CD4-positive, alpha-beta memory T cell (primary cell): ENCODE data around the gene ZNRF3. TPM values are rescaled to one million over a fixed set of nuclear protein-coding genes. Genes with fewer than 3 reads are reported as not detected.
"Not testable (repeated sequence)": the region's sequence is repeated elsewhere in the genome, so short reads cannot be mapped to it uniquely, and the experiment has no call there.

Source experiments
- CTCF ChIA-PET: fragments of 350-600 bp; sonication (Branson Sonifier 250); formaldehyde crosslinking; loops from one replicate; lab custom pipeline; 2021; ENCODE audit warnings: inconsistent platforms; ENCODE audit not compliant: partially characterized antibody; lab: Charles Lee
- POLR2A ChIA-PET: fragments of 350-600 bp; sonication (Branson Sonifier 250); formaldehyde crosslinking; loops from one replicate; lab custom pipeline; 2021; ENCODE audit not compliant: partially characterized antibody; lab: Charles Lee
- DNase-seq, 5 donors: peaks; one replicate each; pipeline versions ENCODE4 v3.0.0 to v3.0.0-alpha.2; 2020 to 2022; ENCODE audit warnings: mixed read lengths in 1 of 5
- H3K27ac ChIP-seq: one replicate; pipeline ENCODE4 v1.7.0; 2013; ENCODE audit warnings: low read depth, low read length
- H3K27me3 ChIP-seq: 2 replicates; pipeline ENCODE4 v1.7.0; 2013; ENCODE audit warnings: mild to moderate bottlenecking, low read length, moderate library complexity; ENCODE audit not compliant: insufficient read depth
- H3K36me3 ChIP-seq: 2 replicates; pipeline ENCODE4 v1.7.0; 2013; ENCODE audit warnings: mild to moderate bottlenecking, low read length, moderate library complexity; ENCODE audit not compliant: insufficient read depth
- H3K4me1 ChIP-seq: 2 replicates; pipeline ENCODE4 v1.7.0; 2013; ENCODE audit warnings: mild to moderate bottlenecking, low read length, moderate library complexity; ENCODE audit not compliant: insufficient read depth
- H3K4me3 ChIP-seq, 2 donors: one replicate each; pipeline ENCODE4 v1.7.0; 2013; ENCODE audit warnings: low read length in 2 of 2, mild to moderate bottlenecking in 1 of 2
- H3K9me3 ChIP-seq, 2 donors: one replicate each; pipeline ENCODE4 v1.7.0; 2013; ENCODE audit warnings: low read length in 2 of 2, control low read depth in 1 of 2; ENCODE audit not compliant: control insufficient read depth in 1 of 2
- H3K27ac Mint-ChIP-seq, 7 donors: one replicate each; pipeline ENCODE4 v1.8.0; 2020 to 2021; ENCODE audit warnings: mixed read lengths in 7 of 7, mild to moderate bottlenecking in 6 of 7, inconsistent platforms in 3 of 7, moderate library complexity in 3 of 7
- H3K27me3 Mint-ChIP-seq, 2 donors: one replicate each; pipeline ENCODE4 v1.8.0; 2020 to 2021; ENCODE audit warnings: mixed read lengths in 2 of 2
- H3K36me3 Mint-ChIP-seq, 2 donors: one replicate each; pipeline ENCODE4 v1.8.0; 2020 to 2021; ENCODE audit warnings: mixed read lengths in 2 of 2, inconsistent platforms in 1 of 2, mild to moderate bottlenecking in 1 of 2
- H3K4me1 Mint-ChIP-seq, 4 donors: one replicate each; pipeline ENCODE4 v1.8.0; 2020 to 2021; ENCODE audit warnings: mixed read lengths in 4 of 4, mild to moderate bottlenecking in 1 of 4
- H3K4me3 Mint-ChIP-seq, 8 donors: one replicate each; pipeline ENCODE4 v1.8.0; 2020 to 2021; ENCODE audit warnings: mixed read lengths in 8 of 8, mild to moderate bottlenecking in 7 of 8, moderate library complexity in 6 of 8, inconsistent platforms in 3 of 8
- H3K9me3 Mint-ChIP-seq, 8 donors: one replicate each; pipeline ENCODE4 v1.8.0; 2020 to 2021; ENCODE audit warnings: mixed read lengths in 8 of 8, mild to moderate bottlenecking in 5 of 8, inconsistent platforms in 3 of 8, moderate library complexity in 1 of 8
- intact Hi-C: fragments of 100-400 bp; cut with micrococcal nuclease; formaldehyde crosslinking; loops from one replicate; pipeline ENCODE4 v1.15.1; 2023
- polyA plus RNA-seq, 2 donors: library from polyadenylated mRNA; unstranded; fragments of 300-500 nt; fragmentation: Illumina TruSeq; gene quantifications; one replicate each; pipeline ENCODE4 v1.2.3, GENCODE V29; 2021
- total RNA-seq, 2 experiments: library from RNA; stranded (reverse); gene quantifications; one replicate each; pipeline ENCODE4 v1.2.3, GENCODE V29; 2021

The ZNRF3 gene
- total and polyA plus RNA-seq, 4 experiments from 2014 or later, result 0.11 to 0.89 (median 0.70) TPM; not detected in 1

DNA sequence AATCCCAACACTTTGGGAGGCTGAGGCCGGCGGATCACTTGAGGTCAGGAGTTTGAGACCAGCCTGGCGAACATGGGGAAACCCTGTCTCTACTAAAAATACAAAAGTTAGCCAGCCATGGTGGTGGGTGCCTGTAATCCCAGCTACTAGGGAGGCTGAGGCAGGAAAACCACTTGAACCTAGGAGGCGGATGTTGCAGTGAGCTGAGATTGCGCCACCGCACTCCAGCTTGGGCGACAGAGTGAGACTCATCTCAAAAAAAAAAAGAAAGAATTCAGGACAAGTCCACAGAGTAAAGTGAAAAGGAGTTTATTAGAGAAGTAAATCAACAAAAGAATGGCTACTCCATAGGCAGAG lies 200.2 kb downstream of the ZNRF3 start:
- H3K4me1 ChIP-seq, H3K4me3 ChIP-seq, H3K9me3 ChIP-seq, CTCF ChIA-PET, DNase-seq, H3K4me3 Mint-ChIP-seq, H3K4me1 Mint-ChIP-seq, POLR2A ChIA-PET, intact Hi-C loops, H3K27ac ChIP-seq, H3K9me3 Mint-ChIP-seq, H3K36me3 Mint-ChIP-seq, H3K27me3 ChIP-seq, H3K36me3 ChIP-seq: not testable (repeated sequence)
- Mint-ChIP-seq H3K27me3 (peaks cover 9 to 10% of the 10 kb centered on the region in 2 donors), H3K27ac (peak overlapping the region in 1 of 7 donors; percentile 79)

DNA sequence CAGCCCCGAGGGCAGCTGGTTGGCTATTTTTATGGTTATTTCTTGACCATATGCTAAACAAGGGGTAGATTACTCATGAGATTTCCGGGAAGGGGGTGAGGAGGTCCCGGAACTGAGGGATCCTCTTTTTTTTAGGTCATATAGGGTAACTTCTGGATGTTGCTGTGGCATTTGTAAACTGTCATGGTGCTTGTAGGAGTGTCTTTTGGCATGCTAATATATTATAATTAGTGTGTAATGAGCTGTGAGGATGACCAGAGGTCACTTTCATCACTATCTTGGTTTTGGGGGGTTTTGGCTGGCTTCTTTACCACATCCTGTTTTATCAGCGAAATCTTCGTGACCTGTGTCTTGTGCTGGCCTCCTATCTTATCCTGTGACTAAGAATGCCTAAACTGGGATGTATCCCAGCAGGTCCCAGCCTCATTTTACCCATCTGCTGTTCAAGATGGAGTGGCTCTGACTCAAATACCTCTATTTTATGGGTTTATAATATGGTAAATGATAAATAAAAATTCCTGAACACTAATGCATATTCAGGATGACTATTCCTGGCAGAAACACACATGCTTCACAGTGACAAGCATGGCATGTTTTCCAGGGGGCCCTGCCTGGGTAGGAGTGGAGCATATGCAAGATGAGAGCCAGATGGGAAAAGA lies 200.7 kb downstream of the ZNRF3 start:
- no peak overlapping the region for H3K27ac ChIP-seq
- Mint-ChIP-seq H3K36me3 (no peaks in the 10 kb centered on the region), H3K9me3 (no peaks in the 10 kb centered on the region), H3K4me1 (no peaks in the 10 kb centered on the region), H3K27ac (no peak overlapping the region), H3K4me3 (no peak overlapping the region), H3K27me3 (peaks cover 6 to 8% of the 10 kb centered on the region in 2 donors)
- no peaks in the 10 kb centered on the region for H3K36me3 ChIP-seq
- H3K4me3 ChIP-seq, result no peak overlapping the region
- H3K4me1 ChIP-seq, result no peaks in the 10 kb centered on the region
- CTCF ChIA-PET, result no interaction called here
- intact Hi-C loops, result no loop called here
- H3K9me3 ChIP-seq, result no peaks in the 10 kb centered on the region
- H3K27me3 ChIP-seq, result no peaks in the 10 kb centered on the region
- no peak for DNase-seq
- POLR2A ChIA-PET, result no interaction called here

DNA sequence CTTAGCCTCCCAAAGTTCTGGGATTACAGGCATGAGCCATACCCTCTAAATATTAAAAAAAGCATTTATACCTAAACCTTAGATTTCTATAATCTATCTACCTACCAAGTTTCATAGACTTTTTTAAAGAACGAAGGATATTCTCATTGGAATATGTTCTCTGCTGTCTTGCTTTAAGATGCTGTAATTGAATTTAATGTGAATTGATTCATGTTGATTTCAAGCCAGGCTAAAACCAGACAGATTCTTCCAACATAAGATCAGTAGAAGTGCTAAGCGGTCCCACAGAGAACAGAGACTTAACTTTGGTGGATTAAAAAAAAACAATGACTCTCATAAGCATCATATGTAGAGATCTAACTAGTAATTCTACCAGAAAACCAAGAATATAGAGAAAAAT lies 203.6 kb downstream of the ZNRF3 start:
- intact Hi-C loops, result no loop called here
- no peaks in the 10 kb centered on the region for H3K9me3 ChIP-seq
- H3K27me3 ChIP-seq, result no peaks in the 10 kb centered on the region
- Mint-ChIP-seq H3K27ac (no peak overlapping the region), H3K4me3 (no peak overlapping the region), H3K4me1 (no peaks in the 10 kb centered on the region), H3K36me3 (no peaks in the 10 kb centered on the region), H3K9me3 (no peaks in the 10 kb centered on the region), H3K27me3 (peaks cover 15 to 18% of the 10 kb centered on the region in 2 donors)
- no peaks in the 10 kb centered on the region for H3K36me3 ChIP-seq
- no peaks in the 10 kb centered on the region for H3K4me1 ChIP-seq
- ChIA-PET CTCF (no interaction called here), POLR2A (no interaction called here)
- H3K27ac ChIP-seq, result no peak overlapping the region
- H3K4me3 ChIP-seq, result no peak overlapping the region
- DNase-seq, result no peak

DNA sequence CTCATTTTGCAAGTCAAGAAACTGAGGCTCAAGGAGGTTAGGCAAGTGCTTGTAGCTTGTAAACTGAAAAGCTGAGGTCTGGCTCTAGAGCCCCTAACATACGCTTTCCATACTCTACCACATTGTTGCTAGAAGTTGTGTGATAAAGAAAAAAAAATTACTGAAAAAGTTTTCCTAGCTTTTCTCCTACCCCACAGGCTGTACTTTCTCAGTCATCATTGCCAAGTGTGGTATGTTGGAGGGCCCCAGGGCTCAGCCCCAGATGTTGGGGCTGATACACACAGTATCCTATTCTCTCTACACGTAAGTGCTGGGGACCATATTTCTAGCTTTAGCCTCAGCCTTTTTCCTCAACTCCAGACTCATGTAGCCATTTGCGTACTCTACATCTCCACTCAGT lies 205.4 kb downstream of the ZNRF3 start:
- ChIA-PET POLR2A (no interaction called here), CTCF (no interaction called here)
- H3K4me3 Mint-ChIP-seq, result no peak overlapping the region
- H3K27me3 Mint-ChIP-seq, result peaks cover 17 to 18% of the 10 kb centered on the region in 2 donors
- H3K36me3 Mint-ChIP-seq, result no peaks in the 10 kb centered on the region
- no peaks in the 10 kb centered on the region for H3K4me1 ChIP-seq
- no peaks in the 10 kb centered on the region for H3K27me3 ChIP-seq
- H3K4me3 ChIP-seq, result no peak overlapping the region
- H3K27ac Mint-ChIP-seq, result no peak overlapping the region
- DNase-seq, result no peak
- H3K9me3 Mint-ChIP-seq, result no peaks in the 10 kb centered on the region
- H3K4me1 Mint-ChIP-seq, result no peaks in the 10 kb centered on the region
- no peaks in the 10 kb centered on the region for H3K9me3 ChIP-seq
- intact Hi-C loops, result no loop called here
- H3K36me3 ChIP-seq, result no peaks in the 10 kb centered on the region
- H3K27ac ChIP-seq, result no peak overlapping the region

DNA sequence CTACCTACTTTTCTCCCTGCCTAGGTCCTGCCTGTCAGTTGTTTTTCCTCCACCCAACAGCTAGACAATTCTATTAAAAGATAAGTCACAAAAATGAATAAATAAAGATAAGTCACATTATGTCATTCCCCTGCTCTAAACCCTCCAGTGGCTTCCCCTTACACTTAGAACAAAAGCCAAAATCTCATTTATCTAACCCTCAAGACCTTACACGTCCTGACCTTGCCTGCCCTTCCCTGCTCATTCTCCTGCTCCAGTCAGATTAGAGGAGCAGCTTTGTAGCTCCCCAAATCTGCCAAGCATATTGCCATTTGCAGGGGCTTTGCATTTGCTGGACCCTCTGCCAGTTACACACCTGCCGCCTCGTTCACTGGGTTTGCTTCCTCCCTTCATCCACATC lies 206.1 kb downstream of the ZNRF3 start:
- Mint-ChIP-seq H3K36me3 (no peaks in the 10 kb centered on the region), H3K9me3 (no peaks in the 10 kb centered on the region), H3K4me1 (no peaks in the 10 kb centered on the region), H3K27me3 (peaks cover 18 to 19% of the 10 kb centered on the region in 2 donors), H3K27ac (no peak overlapping the region), H3K4me3 (no peak overlapping the region)
- Histone ChIP-seq H3K27ac (no peak overlapping the region), H3K4me1 (no peaks in the 10 kb centered on the region), H3K9me3 (no peaks in the 10 kb centered on the region), H3K36me3 (no peaks in the 10 kb centered on the region), H3K27me3 (no peaks in the 10 kb centered on the region), H3K4me3 (no peak overlapping the region)
- no peak for DNase-seq
- intact Hi-C loops, result no loop called here
- ChIA-PET POLR2A (no interaction called here), CTCF (interaction anchor here (0.6 kb wide), 1 partner anchor 196 kb away, joined by 3 read pairs; no protein-coding TSS in a partner anchor)

DNA sequence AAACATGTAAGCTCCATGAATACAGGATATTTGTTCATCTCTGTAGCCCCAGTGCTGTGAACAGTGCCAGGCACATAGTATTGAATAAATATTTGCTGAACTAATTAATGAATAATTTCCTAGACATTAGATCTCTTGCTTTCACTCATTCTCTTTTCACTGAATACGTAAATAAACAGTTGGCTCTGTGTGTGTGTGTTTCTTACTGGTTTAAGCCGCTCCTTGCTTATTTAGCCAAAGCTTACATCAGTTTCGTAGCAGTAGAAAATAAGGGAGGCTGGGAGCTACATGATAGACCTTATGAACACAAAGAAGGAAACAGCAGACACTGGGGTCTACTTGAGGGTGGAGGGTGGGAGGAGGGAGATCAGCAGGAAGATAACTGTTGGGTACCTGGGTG lies 206.7 kb downstream of the ZNRF3 start:
- intact Hi-C loops, result no loop called here
- no peaks in the 10 kb centered on the region for H3K27me3 ChIP-seq
- no peak overlapping the region for H3K4me3 Mint-ChIP-seq
- H3K36me3 ChIP-seq, result no peaks in the 10 kb centered on the region
- no peaks in the 10 kb centered on the region for H3K9me3 Mint-ChIP-seq
- no peaks in the 10 kb centered on the region for H3K4me1 ChIP-seq
- H3K4me3 ChIP-seq, result no peak overlapping the region
- no peak for DNase-seq
- POLR2A ChIA-PET, result no interaction called here
- H3K9me3 ChIP-seq, result no peaks in the 10 kb centered on the region
- no peaks in the 10 kb centered on the region for H3K4me1 Mint-ChIP-seq
- H3K27ac Mint-ChIP-seq, result no peak overlapping the region
- H3K36me3 Mint-ChIP-seq, result no peaks in the 10 kb centered on the region
- CTCF ChIA-PET, result interaction anchor here (0.6 kb wide), 1 partner anchor 197 kb away, joined by 3 read pairs; no protein-coding TSS in a partner anchor
- no peak overlapping the region for H3K27ac ChIP-seq
- H3K27me3 Mint-ChIP-seq, result peaks cover 18 to 19% of the 10 kb centered on the region in 2 donors

DNA sequence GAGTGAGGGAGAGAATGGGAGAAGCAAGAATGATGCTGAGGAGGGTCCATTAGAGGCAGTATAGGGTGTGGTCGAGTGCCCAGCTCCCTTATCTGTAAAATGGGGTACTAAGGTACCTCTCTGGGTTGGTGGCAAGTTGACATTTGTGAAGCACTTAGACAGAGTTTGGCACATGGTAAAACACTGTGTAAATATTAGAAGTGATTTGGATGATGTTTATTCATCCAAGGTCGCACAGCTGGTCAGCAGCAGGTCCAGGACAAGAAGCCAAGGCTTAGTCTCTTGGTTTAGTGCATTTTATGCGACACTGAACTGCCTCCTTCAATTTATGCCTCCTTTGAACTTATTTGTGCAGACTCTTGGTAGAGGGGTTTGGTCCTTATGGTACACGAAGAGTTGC lies 208.9 kb downstream of the ZNRF3 start:
- intact Hi-C loops, result no loop called here

More for the DNA sequence above, 208.9 kb downstream of the ZNRF3 start:
- H3K9me3 ChIP-seq, result no peaks in the 10 kb centered on the region
- no peaks in the 10 kb centered on the region for H3K4me1 ChIP-seq
- no peak overlapping the region for H3K27ac Mint-ChIP-seq
- H3K4me3 ChIP-seq, result no peak overlapping the region
- H3K27ac ChIP-seq, result no peak overlapping the region
- no peaks in the 10 kb centered on the region for H3K36me3 ChIP-seq
- peaks cover 17 to 18% of the 10 kb centered on the region in 2 donors for H3K27me3 Mint-ChIP-seq
- ChIA-PET POLR2A (no interaction called here), CTCF (no interaction called here)
- H3K4me1 Mint-ChIP-seq, result no peaks in the 10 kb centered on the region
- H3K4me3 Mint-ChIP-seq, result no peak overlapping the region
- no peaks in the 10 kb centered on the region for H3K9me3 Mint-ChIP-seq
- H3K27me3 ChIP-seq, result no peaks in the 10 kb centered on the region
- H3K36me3 Mint-ChIP-seq, result no peaks in the 10 kb centered on the region
- no peak for DNase-seq
